Stimulated activated CD8-positive, alpha-beta memory T cell treated with anti-CD3 and anti-CD28 coated beads, Interleukin-7, amount 100 ng/mL, for 4 hours (primary cell): ENCODE measurements around the gene BUD13.
"Not testable (repeated sequence)": the region's sequence is repeated elsewhere in the genome, so short reads cannot be mapped to it uniquely, and the experiment has no call there.

Source experiments
- DNase-seq, 2 donors: peaks; one replicate each; pipeline ENCODE4 v3.0.0-alpha.2; 2020; ENCODE audit warnings: low read depth in 2 of 2

BUD13 gene

DNA sequence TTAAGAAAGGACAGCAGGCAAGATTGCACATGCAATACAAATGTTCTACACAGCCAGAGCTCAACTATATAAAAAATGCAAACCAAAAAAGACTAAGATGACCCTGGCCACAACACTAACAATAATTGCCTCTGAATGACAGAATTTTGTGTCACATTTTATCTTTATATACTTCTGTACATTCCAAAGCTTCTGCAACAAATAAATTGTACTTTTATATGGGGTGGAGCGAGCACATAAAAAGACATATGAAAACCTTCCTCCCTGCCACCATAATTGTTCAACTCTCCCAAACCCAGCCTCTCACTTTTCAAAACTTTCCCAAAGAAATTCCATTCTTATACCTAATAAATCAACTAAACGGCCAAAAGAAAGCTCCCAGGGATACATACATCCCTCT is 10.7 kb downstream of the BUD13 start:
- no peak for DNase-seq

- not testable (repeated sequence) for DNase-seq
Measured at GRCh38 chr11:116756044-116756443, 16.7 kb downstream of the BUD13 start.

DNA sequence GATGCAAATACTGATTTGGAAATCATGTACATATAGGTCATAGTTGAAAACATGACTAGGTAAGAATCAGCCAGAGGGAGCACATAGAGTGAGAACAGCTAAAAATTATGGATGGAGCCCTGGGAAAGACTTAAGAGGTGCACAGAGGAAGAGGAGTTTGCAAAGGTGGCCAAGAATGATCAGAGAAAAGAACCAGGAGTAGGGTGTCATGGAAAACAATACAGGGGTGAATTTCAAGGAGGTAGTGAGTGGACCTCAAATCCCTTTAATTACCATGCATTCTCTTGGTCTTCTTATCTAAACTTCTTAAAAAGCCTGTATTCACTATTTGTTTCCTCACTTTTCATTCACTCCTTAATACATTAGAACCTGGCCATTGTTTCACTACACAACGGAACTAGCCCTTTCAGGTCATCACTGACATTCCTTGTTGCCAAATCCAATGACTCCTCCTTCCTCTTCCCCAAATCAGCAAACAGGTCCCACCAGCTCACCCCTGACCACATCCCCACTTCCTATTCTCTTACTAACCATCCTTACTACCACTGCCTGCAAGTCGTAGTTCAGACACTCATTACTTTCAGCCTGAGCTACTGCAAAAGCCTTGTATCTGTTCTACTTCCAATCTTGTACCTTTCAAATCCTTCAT is 22.6 kb downstream of the BUD13 start:
- no peak for DNase-seq

DNA sequence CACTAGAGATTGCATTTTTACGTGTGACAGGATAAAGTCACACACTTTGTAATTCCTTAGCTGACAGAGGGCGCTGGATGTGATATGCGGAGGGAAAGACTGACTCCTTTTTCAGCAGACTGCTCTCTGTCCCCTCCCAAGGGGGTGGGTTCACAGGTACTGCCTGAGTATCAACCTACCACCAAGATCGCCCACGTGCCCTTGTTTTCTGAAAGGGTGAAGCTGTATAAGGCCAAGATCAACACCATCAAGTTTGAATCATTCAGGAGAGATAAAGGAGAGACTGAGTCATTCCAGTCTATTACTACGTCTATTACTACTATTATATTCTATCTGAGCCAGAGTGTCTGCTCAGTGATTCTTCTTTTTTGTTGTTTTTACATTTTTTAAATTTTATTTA is 30.7 kb downstream of the BUD13 start:
- DNase-seq = no peak

- no peak for DNase-seq
Measured at GRCh38 chr11:116740741-116741140, 32.0 kb downstream of the BUD13 start.

GRCh38 chr11:116738975-116739374 is 33.8 kb downstream of the BUD13 start:
- no peak for DNase-seq

- no peak for DNase-seq
Measured at GRCh38 chr11:116736763-116737162, 36.0 kb downstream of the BUD13 start.

DNA sequence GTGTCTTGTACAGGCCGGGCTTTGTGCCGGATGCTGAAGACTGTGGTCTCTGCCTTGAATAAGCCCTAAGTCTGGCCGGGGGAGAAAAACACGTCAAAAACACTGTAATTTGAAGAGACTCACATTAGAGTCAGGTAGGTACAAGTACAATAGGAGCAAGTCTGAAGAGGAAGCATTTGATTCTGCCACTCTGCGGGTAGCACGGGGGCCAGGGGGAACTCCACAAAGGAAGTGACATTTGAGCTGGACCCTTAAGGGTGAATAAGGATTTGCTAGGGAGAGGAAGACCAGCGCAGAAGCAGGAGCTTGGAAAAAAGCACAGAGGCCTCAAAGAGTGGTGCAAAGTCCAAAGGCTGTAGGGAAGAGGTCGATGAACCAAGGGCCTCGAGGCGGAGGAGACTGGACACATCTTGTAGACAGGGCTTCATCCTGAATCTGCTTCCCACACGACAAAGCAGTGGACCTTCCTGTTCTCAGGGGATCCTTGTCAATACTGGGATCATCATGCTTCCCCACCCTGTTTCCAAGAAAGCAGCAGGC is 38.7 kb downstream of the BUD13 start:
- DNase-seq = no peak

DNA sequence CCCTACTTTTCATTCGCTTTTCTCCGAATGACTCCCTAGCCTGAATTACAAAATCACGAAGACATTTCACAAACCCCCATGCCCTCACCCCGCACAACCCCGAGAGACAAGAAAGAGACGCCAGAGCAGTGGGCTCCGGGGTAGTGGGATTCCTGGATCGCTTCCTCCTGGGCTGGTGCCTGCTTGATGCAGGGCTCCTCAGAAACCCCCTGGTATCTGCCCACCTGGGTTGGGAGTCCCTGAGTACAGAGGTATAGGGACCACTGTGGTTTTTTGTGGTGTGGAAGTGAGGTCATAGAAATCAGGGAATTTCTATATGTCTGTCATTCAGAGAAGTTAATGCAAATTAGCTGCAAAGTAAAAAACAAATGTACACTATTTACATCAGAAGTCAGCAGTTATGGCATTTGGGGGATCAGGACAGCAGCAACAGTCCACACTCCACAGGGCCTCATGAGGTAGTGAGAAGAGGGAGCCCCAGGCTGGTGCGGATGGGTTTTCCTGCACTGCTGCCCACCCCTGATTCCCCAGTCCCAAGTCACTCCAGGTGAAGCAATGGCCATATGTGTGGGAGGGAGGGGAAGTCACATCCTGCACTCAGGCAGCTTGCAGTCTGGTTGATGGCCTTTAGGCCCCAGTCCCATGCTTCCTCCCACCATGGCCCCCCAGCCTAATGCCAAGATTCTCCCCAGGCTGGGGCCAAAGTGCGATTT is 39.6 kb downstream of the BUD13 start:
- DNase-seq = no peak

- peak; percentile 13 to 22 for DNase-seq
Measured at GRCh38 chr11:116732271-116733042, 40.3 kb downstream of the BUD13 start.

DNA sequence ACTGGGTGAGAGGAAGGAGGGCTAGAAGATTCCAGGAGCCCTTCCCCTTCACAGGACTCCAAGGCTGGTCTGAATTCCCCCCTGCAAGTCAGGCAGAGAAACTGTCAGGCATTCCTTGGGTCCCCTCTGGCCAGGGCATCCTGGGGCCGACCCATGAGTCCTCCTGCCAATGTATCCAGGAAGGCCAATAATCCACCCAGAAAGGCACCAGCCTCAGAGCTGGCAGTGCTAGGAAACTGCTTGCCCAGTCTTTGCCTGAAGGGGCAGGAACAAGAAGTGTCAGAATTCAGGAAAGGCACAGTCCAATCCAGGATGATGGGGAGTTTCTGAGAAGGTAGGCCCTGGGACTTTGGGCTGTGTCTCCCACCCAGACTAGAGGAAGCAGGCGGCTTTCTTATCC is 41.0 kb downstream of the BUD13 start:
- DNase-seq = no peak

GRCh38 chr11:116731097-116731761 is 41.6 kb downstream of the BUD13 start:
- DNase-seq = no peak

GRCh38 chr11:116730601-116731000 is 42.2 kb downstream of the BUD13 start:
- DNase-seq = no peak

DNA sequence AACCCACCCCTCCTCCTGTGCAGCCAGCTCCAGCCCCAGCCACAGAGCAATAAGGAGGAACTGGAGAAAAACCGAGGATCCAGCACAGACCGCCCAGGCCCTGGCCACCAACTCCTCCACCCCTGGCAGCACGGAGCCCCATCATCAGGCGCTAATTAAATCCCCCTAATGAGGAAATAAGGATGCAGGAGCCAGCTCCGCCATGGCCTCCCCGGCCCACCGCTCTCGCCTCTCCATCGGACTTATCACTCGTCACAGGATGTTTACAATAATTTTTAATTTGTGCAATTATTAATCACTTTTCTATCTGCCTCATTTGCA is 42.6 kb downstream of the BUD13 start:
- no peak for DNase-seq

DNA sequence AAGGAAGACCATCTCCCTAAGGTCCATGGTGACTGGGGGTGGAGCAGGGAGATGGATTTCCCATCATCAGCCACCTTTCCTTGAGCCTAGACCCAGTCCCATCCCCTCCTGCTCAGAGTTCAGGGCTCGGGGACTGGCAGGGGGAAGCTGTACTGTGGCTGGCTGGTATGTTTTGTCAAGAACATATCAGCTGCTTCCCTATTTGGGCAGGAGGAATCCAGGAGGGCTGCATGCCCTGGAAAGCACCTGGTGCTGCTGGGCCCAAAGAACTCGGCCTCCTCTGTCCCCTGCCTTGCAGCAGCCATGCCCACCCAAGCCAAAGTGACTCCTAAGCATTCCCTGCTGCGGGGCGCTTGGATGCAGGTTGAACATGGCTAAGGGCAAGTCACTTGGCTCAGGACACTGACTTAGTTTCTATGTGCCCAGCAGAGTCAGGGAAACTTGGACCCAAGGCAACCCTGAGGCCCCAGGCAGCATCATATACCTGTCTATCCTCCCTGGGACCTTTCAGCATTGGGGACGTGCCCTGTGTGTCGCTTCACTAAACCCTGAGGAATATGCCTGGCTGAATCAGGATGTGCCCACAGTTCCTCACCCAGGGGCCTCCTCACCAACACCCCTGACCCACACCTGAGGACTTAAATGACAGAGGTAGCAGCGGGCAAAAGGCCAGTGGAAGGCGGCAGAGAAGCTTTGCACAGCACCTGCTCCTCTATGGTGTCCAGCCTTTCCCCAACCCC is 43.1 kb downstream of the BUD13 start:
- no peak for DNase-seq

GRCh38 chr11:116727990-116728389 is 44.8 kb downstream of the BUD13 start:
- DNase-seq = no peak

- DNase-seq = no peak
Measured at GRCh38 chr11:116725434-116726221, 47.2 kb downstream of the BUD13 start.

GRCh38 chr11:116724813-116725212 is 48.0 kb downstream of the BUD13 start:
- DNase-seq = no peak

DNA sequence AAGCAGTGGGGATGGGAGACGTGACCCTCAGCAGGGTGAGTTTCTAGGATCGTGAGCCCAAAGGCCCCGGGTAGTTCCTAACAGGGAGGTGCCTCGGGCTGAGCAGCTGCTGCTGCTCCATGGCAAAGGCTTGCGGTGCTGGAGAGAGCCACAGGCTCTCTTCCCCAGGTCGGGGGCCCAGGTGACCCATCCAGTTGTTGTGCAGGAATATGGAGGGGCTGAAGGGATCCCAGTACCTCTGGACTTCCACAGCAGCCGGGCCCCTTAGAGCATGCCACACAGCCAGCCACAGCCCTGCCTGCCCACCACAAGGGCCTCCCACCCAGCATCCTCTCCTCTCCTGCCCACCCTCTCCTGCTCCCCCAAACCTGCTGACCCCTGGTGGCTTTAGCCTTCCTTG is 49.3 kb downstream of the BUD13 start:
- DNase-seq = no peak

GRCh38 chr11:116721988-116722387 is 50.8 kb downstream of the BUD13 start:
- no peak for DNase-seq

DNA sequence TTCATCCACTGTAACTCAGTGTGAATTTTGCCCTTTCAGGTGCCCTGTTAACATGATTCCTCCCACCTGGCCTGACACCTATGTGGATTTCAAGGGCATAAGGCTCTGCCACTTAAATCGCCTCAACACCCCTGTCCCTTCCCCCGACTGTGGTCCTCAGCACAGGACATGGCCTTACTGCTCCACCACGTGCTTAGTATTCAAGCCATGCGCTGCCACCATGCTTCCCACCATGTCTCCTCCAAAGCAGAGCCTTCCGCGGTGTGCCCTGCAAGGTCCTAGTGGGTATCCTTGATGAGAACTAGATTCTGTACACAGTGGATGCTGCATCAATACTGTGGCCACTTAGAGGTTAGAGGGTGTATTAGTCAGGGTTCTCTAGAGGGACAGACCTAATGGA is 51.9 kb downstream of the BUD13 start:
- DNase-seq = no peak
